ENCODE results near the gene CADPS.

DNA sequence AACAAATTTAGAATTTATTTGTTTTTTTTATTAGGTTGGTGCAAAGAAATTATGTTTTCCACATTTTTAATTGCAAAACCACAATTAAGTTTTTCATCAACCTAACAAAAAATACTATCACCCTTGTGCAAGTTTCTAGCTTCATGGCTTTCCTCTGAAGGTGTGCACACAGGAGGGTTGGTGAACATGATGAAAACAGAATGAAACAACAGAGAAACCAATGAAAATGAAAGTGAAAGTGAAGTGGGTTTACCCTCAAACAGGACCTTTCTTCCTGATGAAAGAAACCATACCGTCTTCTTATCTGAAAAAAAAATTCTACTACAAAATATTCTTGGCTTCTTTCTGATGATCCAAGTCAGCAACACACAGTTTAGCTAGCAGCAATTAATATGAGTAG, 429.9 kb downstream of the CADPS start:
- TF ChIP-seq POLR2A (IDR thresholded peaks at IDR 0.05) (no peak), POLR2AphosphoS5 (IDR thresholded peaks at IDR 0.05) (no peak), EP300 (IDR thresholded peaks at IDR 0.05) (no peak)
- TF ChIP-seq, protein P1, sequence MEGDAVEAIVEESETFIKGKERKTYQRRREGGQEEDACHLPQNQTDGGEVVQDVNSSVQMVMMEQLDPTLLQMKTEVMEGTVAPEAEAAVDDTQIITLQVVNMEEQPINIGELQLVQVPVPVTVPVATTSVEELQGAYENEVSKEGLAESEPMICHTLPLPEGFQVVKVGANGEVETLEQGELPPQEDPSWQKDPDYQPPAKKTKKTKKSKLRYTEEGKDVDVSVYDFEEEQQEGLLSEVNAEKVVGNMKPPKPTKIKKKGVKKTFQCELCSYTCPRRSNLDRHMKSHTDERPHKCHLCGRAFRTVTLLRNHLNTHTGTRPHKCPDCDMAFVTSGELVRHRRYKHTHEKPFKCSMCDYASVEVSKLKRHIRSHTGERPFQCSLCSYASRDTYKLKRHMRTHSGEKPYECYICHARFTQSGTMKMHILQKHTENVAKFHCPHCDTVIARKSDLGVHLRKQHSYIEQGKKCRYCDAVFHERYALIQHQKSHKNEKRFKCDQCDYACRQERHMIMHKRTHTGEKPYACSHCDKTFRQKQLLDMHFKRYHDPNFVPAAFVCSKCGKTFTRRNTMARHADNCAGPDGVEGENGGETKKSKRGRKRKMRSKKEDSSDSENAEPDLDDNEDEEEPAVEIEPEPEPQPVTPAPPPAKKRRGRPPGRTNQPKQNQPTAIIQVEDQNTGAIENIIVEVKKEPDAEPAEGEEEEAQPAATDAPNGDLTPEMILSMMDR (IDR thresholded peaks at IDR 0.05), result no peak

All from sigmoid colon (tissue), 4 donors.